ENCODE data around the gene RAVER2. TPM values are rescaled to one million over a fixed set of nuclear protein-coding genes. Genes with fewer than 3 reads are reported as not detected.
"Not testable (repeated sequence)": the region's sequence is repeated elsewhere in the genome, so short reads cannot be mapped to it uniquely, and the experiment has no call there.

The RAVER2 gene
- total RNA-seq, 1 donor from 2014 or later: 11.5 TPM

DNA sequence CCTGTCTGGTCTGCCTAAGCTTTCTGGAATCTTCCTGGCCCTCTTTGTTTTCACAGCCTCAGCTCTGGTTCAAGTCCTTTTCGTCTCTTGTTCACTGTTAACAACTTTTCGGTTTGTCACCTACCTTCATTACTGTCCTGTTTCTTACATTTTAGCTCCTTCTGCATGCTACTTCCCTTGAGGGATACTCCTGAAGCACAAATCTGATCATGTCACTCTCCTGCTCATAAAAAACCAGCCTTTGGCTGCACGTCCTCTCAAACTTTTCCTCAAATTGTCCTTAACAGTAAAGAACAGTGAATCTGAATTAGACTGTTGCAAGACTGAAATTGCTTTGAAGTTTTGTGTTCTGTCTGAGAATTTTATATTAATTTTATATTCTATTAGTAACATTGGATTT lies 3.3 kb downstream of the RAVER2 start:
- DNase-seq (ENCODE audit: low spot score): no peak

DNA sequence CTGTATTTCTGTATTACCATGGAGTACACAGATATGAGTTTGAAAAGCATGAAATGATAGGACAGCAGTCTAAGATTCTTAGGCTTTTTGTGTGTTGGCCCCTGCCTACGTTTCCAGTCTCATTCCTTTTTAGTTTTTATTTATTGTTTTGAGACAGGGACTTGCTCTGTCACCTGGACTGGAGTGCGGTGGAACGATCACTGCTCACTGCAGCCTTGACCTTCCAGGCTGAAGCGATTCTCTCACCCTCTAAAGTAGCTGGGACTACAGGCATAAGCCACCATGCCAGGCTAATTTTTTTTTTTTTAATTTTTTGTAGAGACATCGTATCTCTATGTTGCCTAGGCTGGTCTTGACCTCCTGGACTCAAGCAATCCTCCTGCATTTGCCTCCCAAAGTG lies 3.8 kb downstream of the RAVER2 start:
- DNase-seq (ENCODE audit: low spot score): no peak

DNA sequence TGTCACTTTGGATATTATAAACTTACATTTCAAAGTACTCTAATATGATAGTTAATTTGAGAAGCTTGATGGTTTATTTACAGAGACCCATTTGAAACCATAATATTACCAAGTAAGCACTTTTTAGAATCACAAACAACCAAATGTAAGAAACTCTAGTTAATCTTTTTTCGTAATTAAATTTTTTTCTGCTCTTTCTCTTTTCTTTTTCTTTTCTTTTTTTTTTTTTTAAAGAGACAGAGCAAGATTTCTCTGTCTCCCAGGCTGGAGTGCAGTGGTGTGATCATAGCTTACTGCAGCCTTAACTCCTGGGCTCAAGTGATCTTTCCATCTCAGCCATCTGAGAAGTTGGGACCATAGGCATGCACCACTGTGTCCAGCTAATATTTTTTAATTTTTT lies 5.2 kb downstream of the RAVER2 start:
- no peak for DNase-seq (ENCODE audit: low spot score)

DNA sequence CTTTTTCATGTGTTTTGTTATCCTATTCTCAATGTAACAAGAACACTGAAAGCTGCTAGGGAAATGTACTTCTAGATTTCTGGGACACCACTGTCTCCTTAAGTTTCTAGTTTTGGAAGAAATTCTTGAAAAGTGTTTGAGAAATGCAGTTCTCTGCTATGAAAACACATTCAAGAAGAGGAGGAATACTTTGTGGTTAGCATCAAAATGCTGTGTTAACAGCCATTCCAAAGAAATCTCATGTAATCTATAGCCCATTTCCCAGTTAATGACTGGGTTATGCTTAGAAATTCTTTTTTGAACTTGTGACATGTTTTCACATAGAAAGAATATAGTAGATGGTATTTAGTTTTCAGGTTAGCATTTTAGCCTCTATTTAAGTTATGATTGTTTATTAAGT lies 6.0 kb downstream of the RAVER2 start:
- DNase-seq (ENCODE audit: low spot score): no peak

DNA sequence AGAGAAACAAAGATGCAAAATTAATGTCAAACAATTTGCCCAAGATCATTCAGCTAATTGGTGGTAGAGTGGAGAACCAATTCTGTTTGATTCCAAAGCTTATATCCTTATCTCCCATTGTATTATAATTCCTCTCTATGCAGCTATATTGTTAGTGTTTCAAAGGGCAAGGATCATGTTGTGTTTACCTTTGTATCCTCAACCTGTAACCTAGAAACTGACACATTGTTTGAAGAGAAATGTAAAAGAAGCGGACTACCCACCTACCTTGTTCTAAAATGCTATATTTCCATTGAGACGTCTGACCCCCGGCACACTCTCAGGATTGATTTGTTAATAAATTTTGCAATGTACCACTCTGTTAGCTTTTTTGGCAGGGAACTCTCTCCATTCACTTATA lies 9.3 kb downstream of the RAVER2 start:
- no peak for DNase-seq (ENCODE audit: low spot score)

DNA sequence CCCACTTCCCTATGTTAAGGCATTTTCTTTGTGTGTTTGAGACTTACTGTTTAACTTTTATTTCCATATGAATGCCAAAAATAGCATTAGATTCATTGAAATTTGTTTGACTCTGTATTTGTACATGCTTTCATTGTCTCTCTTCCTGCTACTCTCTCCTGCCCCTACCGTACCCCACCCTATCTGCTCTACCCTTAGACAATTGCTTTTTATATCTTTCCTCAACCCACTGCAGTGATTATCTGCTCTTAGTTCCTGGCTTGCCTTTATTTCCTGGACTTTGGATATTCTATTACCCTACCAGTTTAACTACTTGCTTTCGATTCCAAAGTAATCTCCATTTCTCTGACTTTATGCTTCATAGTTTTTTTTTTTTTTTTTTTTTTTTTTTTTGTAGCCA lies 10.5 kb downstream of the RAVER2 start:
- DNase-seq (ENCODE audit: low spot score): no peak

DNA sequence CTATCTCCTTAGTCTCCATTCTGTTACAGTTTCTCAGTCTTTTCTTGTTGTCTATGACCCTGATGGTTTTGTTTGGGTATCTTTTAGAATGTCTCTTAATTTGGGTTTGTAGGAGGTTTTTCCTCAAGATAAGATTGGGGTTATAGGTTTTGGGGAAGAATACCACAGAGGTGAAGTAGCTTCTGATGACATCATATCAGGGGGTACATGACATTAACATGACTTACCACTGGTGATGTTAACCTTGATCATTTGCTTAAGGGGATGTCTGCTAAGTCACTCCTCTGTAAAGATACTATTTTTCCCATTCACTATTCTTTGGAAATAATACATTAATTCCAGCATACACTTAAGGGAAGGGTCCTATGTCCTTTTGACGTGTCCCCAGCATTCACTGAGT lies 11.9 kb downstream of the RAVER2 start:
- no peak for DNase-seq (ENCODE audit: low spot score)

DNA sequence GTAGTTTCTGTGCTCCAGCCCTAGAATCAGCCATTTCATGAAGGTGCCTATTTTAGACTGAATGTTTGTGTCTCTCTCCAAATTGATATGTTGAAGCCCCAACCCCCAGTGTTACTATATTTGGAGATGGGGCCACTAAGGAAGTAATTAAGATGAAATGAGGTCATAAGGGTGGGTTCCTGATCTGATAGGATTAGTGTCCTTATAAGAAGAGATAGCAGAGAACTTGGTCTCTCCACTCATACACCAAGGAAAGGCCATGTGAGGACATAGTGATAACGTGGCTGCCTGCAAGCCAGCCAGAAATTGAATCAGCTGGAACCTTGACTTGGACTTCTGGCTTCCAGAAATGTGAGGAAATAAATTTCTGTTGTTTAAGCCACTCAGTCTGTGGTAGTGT lies 12.3 kb downstream of the RAVER2 start:
- no peak for DNase-seq (ENCODE audit: low spot score)

DNA sequence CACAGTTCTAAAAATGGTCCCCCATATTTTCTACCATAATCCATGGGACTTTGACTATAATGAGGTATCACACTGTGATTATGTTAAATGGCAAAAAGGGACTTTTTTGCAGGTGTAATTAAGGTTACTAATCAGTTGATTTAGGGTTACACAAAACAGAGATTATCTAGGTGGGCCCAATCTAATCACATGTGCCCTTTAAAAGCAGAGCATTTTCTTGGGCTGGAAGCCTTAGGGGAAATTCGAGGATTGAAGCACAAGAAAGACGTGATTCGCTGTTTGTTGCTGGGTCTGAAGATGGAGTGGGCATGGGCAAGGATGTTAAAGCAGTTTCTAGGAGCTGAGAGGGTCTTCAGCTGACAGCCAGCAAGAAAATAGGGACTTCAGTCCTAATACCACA lies 13.4 kb downstream of the RAVER2 start:
- DNase-seq (ENCODE audit: low spot score): no peak

DNA sequence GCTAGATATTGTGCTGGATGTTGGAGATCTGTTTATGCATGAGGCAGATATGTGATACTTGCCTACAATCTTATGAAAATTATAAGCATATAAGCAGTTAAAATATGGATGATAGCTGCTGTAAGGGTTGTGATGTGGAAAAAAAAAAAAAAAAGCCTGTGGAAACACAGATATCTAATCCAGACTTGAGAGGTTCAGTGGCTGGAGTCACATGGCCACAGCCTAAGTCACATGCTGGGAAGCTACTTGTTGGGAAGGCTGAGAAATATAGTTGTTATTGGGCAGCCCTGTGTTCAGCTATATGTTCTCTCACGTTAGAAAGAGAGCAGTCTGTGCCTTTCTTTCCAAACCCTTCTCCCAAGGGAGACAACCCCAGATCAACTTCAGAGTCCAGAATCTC lies 15.1 kb downstream of the RAVER2 start:
- no peak for DNase-seq (ENCODE audit: low spot score)

DNA sequence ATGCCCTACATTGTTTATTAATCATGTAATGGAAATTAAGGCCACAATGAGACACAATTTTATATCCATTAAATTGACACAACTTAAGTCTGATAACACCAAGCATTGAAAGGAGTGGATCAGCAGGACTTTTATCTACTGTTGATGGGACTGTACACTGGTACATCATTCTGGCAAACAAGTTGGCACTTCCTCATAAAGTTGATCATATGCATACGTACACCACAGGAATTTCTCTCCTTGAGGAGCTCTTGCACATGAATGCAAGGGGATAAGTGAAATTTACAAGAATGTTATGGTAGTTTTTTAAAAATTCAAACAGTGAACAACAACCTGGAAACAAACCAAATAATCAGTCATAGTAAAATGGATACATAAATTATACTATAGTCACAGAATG lies 20.1 kb downstream of the RAVER2 start:
- DNase-seq (ENCODE audit: low spot score): no peak

DNA sequence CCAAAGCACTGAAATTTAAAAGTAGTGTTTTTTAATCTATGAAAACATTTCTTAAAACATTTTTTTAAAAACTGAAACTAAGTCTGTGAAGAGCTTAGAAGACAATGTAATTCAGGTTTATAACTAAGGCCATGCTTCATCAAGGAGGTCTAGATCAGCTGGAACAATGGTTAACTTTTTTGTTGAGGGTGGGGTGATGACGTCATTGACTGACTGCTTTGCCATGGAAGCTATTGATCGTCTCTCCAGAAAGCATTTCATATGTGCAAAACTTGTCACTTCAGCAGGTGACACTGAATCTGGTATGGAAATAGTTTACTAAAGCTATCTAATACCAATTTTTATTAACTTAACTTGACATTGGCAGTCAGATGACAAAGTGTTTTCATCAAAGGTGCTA lies 21.0 kb downstream of the RAVER2 start:
- DNase-seq (ENCODE audit: low spot score): no peak

DNA sequence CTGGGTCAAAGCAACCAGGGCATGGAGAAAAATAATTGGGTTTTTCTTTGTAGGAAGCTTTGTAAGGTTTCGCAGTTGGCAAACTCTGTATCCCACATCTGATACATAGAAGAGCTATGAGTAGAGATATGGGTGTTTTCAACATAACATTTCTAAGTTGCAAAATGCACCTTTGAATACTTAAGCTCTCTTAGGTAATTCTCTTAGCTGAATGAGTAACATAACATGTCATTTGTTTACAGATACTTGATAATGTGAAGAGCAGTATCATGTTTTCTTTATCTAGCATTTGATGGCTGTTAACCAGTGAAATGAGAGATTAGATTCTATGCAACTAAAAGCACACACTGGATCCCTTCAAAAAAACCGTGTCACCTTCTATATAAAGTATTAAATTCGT lies 21.6 kb downstream of the RAVER2 start:
- no peak for DNase-seq (ENCODE audit: low spot score)

DNA sequence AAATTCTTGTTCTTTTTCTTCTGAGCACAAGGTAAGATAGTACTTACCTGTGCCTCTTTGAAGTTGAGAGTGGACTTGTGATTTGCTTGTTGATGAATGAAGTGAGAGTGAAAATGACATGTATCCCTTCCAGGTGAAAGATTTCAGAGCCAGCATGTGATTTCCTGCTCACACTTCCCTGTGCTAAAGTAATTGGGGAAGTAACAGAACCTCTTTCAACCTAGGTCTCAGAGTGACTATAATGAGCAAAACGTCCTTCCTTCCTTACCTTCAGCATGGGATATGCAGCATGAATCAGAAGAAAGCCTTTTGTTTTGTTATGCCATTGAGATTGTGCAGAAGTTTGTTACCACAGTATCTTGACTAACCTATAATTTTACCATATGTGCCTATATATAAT lies 24.6 kb downstream of the RAVER2 start:
- no peak for DNase-seq (ENCODE audit: low spot score)

DNA sequence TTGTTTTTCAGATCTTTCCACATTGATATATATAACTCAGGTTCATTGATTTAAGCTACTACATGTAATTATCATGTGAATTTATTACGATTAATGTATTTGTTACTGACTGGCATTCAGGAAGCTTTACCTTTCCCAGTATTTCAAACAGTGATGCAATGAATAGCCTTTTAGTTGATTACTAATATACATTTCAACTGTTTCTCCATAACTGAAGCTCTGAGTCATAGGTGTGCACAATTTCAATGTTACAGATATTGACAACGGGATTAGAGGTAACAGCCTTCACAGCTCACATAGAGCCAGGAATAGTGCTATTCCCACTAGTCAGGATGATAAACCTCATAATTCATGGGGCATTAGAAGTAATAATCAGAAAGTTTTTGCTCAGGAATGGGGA lies 25.1 kb downstream of the RAVER2 start:
- DNase-seq (ENCODE audit: low spot score): no peak

DNA sequence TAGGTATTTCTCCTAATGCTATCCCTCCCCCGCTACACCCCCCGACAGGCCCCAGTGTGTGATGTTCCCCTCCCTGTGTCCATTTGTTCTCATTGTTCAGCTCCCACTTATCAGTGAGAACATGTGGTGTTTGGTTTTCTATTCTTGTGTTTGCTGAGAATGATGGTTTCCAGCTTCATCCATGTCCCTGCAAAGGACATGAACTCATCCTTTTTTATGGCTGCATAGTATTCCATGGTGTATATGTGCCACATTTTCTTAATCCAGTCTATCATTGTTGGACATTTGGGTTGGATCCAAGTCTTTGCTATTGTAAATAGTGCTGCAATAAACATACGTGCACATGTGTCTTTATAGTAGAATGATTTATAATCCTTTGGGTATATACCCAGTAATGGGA lies 28.4 kb downstream of the RAVER2 start:
- DNase-seq (ENCODE audit: low spot score): not testable (repeated sequence)

DNA sequence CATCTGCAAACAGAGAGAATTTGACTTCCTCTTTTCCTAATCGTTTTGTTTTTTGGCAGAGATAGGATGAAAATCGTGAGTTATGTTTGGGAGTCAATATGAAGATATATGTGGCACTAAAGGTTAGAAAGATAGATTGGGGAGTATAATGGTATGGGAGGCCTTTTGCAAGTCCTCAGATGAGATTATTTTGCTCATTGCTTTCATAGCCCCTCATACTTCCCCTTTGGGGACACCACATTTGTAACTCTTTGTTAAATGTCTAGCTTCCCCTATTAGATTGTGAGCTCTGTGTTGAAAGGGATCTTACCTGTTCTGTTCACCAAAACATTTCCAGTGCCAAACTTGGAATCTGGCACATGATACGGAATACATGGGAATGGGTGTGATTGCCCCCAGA lies 30.2 kb downstream of the RAVER2 start:
- DNase-seq (ENCODE audit: low spot score): no peak

DNA sequence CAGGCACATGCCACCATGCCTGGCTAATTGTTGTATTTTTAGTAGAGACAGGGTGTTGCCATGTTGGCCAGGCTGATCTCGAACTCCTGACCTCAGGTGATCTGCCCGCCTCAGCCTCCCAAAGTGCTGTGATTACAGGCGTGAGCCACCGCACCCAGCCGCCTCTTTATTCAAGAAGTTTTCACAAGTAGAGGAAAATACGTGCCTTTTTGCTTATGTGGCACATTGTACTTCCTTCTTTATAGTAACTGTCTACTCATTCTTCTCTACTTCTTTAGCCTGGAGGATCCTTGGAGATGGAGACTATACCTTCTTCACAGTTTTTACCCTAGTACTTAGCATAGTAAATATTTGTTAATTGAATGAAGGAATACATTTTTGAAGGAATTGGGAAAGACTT lies 37.2 kb downstream of the RAVER2 start:
- DNase-seq (ENCODE audit: low spot score): not testable (repeated sequence)

DNA sequence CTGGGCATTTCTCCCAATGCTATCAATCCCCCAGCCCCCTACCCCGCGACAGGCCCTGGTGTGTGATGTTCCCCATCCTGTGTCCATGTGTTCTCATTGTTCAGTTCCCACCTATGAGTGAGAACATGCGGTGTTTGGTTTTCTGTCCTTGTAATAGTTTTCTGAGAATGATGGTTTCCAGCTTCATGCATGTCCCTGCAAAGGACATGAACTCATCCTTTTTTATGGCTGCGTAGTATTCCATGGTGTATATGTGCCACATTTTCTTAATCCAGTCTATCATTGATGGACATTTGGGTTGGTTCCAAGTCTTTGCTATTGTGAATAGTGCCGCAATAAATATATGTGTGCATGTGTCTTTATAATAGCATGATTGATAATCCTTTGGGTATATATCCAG lies 38.0 kb downstream of the RAVER2 start:
- not testable (repeated sequence) for DNase-seq (ENCODE audit: low spot score)

DNA sequence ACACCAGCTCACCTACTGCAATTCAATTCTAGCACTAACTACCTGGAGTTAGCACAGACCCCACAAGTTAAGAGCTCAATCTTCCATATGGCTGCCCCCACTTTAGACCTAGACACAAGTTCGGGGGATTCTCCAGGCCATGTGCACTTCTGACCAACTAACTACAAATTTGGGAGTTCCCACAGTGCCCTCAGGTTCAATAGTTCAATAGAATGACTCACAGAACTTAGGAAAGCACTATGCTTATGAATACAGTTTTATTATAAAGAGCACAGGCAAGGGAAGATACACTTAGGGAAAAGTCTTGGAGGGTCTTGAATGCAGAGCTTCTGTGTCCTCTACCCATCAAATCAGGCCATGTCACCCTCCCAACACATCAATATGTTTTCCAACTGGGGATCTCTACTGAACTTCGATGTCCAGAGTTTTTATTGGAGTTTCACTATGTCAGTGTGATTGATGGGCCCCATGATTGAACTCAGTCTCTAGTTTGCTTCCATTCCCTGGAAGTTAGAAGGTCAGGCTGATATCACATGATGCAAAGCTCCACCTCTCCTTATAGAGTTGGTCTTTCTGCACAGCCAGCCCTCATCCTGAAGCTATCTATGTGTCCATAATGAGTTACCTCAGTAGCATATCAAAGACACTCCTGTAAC lies 46.1 kb downstream of the RAVER2 start:
- DNase-seq (ENCODE audit: low spot score): no peak

DNA sequence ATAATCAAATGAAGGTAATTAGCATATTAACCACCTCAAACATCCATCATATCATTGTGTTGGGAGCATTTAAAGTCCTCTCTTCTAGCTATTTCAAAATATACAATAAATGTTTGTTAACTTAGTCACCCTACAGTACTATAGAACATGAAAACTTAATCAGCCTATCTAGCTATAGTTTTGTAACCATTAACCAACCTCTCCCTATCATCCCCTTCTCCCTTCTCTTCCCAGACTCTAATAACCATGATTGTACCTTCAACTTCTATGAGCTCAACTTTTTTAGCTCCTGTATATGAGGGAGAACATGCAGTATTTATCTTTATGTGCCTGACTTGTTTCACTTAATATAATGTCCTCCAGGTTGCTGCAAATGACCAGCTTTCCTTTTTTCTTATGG lies 54.0 kb downstream of the RAVER2 start:
- no peak for DNase-seq (ENCODE audit: low spot score)

DNA sequence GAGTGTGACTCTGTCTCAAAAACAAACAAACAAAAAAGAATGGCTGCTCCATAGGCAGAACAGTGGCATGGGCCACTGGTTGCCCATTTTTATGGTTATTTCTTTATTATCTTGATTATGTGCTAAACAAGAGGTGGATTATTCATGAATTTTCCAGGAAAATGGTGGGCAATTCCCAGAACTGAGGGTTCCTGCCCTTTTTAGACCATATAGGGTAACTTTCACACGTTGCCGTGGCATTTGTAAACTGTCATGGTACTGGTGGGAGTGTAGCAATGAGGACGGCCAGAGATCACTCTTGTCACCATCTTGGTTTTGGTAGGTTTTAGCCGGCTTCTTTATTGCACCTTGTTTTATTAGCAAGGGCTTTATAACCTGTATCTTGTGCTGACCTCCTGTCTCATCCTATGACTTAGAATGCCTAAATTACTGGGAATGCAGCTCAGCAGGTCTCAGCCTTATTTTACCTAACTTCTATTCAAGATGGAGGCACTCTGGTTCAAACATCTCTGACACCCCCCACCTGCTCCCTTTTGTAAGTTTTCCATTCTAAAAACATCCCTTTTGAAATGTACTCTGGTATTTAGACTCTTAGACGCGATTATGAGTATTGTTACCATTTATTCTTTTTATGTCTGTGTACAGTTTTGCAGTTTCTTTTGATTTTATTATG lies 57.1 kb downstream of the RAVER2 start:
- no peak for DNase-seq (ENCODE audit: low spot score)

DNA sequence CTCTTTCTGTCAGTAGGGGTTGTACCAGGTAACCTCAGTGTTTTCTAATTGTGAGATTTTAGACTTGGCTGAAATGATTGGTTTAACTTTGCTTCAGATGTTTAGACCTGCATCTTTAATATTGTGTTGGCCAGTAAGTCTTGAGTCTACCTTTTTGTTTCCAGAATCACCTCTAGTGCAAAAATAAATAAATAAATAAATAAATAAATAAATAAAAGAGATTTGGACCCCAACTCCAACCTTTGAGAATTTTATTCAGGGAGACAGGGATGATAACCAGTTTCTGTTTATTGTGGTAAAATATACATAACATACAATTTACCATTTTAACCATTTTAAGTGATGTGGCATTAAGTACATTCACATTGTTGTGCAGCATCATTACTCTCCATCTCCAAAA lies 64.4 kb downstream of the RAVER2 start:
- DNase-seq (ENCODE audit: low spot score): no peak

DNA sequence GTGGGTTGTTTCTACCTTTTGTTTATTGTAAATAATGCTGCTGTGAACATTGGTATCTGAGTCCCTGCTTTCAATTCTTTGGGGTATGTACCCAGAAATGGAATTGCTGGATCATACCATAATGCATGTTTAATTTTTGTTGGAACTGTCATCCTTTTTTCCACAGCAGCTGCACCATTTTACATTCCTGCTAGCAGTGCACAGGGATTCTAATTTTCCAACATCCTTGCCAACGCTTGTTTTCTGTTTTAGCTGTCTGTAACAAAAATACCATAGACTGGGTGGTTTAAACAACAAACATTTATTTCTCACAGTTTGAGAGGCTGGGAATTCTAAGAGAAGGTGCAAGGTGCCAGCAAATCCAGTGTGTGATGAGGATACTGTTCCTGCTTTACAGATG lies 65.1 kb downstream of the RAVER2 start:
- no peak for DNase-seq (ENCODE audit: low spot score)

Measured in ureter (tissue), 1 donor.